Midbrain (tissue), 1 donor: ENCODE results near the gene GRIA2.
"Not testable (repeated sequence)": the region's sequence is repeated elsewhere in the genome, so short reads cannot be mapped to it uniquely, and the experiment has no call there.

Experiments used
- DNase-seq: peaks from one replicate; lab custom pipeline; 2025; lab: John Stamatoyannopoulos, UW

The GRIA2 gene

GRCh38 chr4:157258165-157258564, 37.6 kb downstream of the GRIA2 start:
- DNase-seq: not testable (repeated sequence)

DNA sequence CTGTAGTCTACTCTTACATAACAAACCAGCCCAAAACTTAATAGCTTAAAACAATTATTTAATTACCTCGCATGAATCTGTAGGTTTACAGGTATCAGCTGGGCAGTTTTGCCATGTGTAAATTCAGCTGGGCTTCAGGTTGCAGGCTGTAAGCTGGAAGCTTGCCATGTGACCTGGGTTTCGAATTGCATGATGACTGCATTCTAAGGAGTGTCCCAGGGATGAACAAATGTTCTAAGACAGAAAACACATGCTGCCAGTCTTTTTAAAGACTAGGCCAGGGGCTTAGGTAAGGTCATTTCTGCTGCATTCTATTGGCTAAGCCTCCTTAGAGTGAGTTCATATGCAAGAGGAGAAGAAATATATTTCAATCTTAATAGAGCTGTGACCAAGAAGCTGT, 44.8 kb downstream of the GRIA2 start:
- no peak for DNase-seq

DNA sequence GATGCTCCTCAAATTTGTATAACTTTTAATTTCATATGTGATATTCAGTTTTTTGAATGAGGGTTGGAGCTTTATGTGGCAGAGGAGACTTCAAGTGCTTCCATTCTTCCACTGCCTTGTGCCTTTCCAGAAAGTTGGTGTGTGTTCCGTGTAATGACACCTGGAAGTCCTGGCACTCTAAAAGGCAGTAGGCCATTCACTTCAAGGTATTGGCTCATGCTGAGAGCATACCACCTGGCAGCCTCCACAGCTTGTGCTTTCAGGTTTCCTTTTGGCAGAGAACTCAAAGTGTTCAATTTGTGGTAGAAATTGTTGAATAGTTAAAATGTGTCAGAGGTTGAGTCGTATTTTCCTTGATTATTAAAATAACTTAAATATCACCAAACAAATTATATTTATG, 49.6 kb downstream of the GRIA2 start:
- no peak for DNase-seq

DNA sequence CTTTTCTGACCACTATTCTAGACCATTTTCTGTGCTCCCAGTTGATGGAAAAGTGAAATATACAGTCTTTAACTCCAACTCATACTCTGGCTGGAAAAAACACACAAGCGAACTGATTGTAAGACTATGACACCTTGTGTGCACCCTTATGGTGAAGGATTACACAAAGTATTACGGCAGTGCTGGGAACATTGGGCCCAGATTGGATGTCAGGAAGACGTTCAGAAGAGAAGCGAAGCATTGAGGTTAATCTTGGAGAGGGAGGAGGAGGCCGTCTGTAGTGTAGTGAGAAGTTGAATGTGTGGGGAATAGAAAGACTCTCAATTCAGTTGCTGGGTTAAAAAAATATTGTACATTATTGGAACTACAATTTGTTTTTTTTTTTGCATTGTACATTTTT, 50.0 kb downstream of the GRIA2 start:
- no peak for DNase-seq

- no peak for DNase-seq
Measured at GRCh38 chr4:157271166-157271869, 50.8 kb downstream of the GRIA2 start.

GRCh38 chr4:157280673-157281072, 60.1 kb downstream of the GRIA2 start:
- no peak for DNase-seq

GRCh38 chr4:157282019-157282418, 61.5 kb downstream of the GRIA2 start:
- DNase-seq: no peak

DNA sequence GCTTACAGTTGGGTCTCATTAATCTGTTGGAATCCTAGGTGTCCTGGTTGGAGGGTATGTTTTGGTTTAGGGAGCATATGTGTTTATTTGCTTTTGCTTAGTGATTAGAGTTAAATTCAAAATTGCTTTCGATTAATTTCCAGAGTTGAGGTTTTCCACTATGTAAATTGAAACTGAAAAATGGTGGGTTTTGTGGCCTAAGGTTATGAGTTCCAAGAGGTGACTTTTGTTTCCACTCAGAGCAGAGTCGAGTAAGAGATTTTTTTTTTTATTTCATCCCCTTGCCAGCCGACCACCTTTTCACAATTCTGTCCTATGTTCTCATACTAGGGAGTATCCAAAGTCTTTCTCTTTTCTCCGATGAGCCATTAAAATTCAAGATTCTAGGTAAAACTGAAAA, 66.9 kb downstream of the GRIA2 start:
- DNase-seq: no peak

DNA sequence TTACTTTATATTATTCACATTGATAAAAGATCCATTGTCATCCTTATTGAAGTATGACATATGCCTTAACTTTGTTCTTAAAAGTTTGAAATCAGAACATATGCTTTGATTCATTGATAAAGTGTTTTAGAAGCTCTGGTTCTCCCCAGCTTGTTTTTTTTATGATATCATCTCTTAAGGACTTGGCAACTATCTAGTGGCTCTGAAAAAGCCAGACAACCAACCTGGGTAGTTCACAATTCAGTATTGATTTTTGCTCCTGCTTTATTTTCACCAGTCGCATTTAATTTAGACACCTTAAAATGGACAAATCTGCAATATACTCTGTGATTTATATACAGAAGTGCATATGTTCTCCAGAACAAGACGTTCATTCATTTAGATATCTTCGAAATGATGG, 70.1 kb downstream of the GRIA2 start:
- no peak for DNase-seq

DNA sequence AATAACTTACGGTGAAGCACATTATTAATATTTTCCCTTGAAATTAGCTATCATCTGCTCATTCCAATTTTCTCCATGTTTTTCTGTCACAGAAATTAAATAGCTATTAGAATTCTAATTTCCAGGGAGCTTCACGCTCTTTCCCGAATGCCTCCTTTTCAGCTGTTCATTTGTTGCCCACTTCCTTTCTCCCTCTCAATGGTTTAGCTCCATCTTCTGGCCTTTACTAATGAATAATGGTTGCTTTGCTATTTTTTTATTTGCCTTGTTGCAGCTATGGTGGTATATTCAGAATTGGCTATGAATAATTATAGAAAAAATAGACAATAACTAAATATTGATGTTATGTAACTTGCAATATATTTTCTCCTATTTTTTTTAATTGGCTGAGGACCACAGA, 70.5 kb downstream of the GRIA2 start:
- DNase-seq: peak; percentile 53

GRCh38 chr4:157293673-157294072, 73.1 kb downstream of the GRIA2 start:
- no peak for DNase-seq

- DNase-seq: no peak
Measured at GRCh38 chr4:157294575-157294974, 74.0 kb downstream of the GRIA2 start.

DNA sequence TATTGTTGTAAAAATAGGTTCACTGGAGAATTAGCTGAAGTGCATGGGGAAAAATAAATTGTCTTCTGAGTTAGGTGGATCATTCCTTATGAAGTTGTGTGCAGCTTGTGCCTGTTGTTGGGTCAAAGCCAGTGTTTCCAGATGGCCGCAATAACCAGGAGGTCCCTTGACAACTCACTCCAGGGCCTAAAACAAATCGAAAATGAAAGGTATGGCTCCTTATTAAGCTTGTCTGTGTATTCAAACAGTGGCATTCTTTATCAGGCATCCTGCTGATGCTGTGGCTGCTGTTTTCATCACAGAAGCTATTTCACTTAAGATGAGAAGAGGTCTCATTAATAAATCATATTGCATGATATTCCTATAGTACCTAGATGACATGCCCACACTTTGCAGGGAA, 80.2 kb downstream of the GRIA2 start:
- DNase-seq: no peak

DNA sequence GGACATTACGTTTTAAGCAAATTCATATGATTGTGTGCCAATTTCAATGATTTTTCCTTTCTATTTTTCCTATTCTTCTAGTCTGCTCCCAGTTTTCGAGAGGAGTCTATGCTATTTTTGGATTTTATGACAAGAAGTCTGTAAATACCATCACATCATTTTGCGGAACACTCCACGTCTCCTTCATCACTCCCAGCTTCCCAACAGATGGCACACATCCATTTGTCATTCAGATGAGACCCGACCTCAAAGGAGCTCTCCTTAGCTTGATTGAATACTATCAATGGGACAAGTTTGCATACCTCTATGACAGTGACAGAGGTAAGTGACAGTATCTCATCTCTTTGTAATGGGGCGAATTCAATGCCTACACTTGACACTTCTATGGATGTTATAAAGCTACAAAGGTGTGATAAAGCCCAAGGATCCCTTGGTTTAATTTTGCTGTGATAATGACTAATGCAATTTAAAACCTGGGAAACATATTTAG, 83.0 kb downstream of the GRIA2 start:
- DNase-seq: no peak

GRCh38 chr4:157304769-157305168, 84.2 kb downstream of the GRIA2 start:
- DNase-seq: no peak

DNA sequence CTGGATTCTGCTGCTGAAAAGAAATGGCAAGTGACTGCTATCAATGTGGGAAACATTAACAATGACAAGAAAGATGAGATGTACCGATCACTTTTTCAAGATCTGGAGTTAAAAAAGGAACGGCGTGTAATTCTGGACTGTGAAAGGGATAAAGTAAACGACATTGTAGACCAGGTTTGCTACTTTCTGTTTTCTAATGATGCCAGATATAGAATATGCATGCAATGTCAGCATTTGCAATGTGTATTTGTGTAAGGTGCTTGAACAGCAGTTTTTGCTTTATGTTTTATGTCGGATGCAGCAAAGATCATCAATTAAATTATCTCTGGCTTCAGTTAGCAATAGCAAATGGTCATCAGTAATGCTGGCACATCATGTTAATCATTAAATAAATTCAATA, 92.2 kb downstream of the GRIA2 start:
- no peak for DNase-seq

DNA sequence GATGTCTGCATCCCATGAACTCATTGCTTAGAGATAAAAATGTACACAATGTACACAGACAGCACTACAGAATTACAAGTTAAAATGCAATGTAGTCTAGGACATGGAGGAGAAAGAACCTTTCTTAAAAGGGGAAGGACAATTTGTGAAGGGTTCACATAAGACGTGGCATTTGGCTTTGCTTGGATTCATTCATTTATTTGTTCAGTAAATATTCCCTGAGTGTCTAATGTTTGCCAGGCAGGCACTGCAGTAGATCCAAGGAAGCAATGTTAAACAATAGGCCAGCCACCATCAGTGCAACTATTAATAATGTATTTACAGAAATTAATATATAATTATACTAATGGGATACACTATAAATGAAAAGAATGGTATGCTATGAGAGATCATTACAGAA, 94.4 kb downstream of the GRIA2 start:
- DNase-seq: no peak

DNA sequence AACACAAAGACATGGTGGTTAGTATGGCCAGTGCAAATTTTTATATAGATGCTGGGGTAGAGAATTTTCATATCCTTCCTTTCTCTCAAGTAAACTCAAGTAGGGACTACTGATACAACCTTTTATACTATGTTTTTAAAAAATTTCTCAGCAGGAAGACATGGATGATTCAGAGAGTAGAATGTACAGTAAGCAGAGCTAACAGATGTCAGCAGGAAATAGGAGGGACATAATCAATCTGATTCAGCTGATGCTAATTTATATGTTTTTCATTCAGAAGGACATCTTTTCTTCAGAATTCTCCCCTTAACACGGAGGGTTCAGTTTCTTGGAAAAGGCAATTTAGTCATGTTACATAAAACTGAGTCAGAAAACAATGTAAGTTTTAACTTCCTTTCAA, 95.4 kb downstream of the GRIA2 start:
- no peak for DNase-seq

GRCh38 chr4:157320092-157320491, 99.6 kb downstream of the GRIA2 start:
- no peak for DNase-seq

- DNase-seq: no peak
Measured at GRCh38 chr4:157327666-157328065, 107.1 kb downstream of the GRIA2 start.

DNA sequence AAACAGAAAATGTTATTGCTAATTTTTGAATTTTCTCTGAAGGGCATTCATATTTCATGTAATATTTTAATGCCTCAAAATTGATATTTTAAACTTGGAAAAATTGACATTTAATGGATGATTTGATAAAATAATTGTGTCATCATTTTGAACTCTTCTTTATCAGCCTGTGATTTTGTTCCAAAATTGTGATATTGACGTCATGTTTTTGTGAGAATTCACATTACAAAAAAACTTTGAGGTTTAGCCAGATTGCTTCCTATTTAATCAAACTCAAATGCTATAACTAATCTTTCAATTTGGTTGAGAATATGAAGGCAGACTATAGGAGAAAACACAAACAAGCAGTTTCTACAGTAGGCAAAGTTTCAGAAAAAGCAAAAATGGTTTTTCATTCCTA, 137.4 kb downstream of the GRIA2 start:
- no peak for DNase-seq

- no peak for DNase-seq
Measured at GRCh38 chr4:157358439-157358838, 137.9 kb downstream of the GRIA2 start.

- no peak for DNase-seq
Measured at GRCh38 chr4:157358851-157359250, 138.3 kb downstream of the GRIA2 start.

DNA sequence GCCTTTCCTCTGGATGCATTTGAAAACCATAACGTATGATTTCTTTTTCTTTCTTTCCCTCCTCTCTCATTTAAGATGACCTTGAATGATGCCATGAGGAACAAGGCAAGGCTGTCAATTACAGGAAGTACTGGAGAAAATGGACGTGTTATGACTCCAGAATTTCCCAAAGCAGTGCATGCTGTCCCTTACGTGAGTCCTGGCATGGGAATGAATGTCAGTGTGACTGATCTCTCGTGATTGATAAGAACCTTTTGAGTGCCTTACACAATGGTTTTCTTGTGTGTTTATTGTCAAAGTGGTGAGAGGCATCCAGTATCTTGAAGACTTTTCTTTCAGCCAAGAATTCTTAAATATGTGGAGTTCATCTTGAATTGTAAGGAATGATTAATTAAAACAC, 142.8 kb downstream of the GRIA2 start:
- DNase-seq: no peak
